ENCODE data around the gene PITPNC1.
A peak's percentile ranks its signal among the peaks of the same experiment; 100 is the strongest.

PITPNC1 gene

DNA sequence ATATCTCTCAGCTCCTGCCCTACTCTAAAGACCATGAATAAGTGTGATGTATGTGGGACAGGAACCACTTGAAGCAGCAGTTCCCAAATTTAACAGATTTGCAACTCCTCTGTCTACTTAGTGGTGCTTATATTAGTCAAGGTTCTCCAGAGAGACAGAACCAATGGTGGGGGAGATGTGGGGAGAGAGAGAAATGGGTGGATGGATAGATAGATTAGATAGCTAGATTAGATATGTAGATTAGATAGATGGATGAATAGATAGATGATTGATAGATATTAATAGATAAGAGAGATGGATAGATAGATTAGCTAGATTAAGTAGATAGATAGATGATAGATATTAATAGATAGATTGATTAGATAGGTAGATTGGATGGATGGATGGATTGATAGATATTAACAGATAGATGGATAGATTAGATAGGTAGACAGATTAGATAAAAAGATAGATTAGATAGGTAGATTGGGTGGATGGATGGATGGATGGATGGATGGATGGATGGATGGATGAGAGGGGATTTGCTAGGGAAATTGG lies 186.7 kb downstream of the PITPNC1 start:
- H3K4me3 ChIP-seq (ENCODE audit: low read length), result no peak overlapping the region
- no peak for DNase-seq (ENCODE audit: low read depth)
- TF ChIP-seq, protein P1, sequence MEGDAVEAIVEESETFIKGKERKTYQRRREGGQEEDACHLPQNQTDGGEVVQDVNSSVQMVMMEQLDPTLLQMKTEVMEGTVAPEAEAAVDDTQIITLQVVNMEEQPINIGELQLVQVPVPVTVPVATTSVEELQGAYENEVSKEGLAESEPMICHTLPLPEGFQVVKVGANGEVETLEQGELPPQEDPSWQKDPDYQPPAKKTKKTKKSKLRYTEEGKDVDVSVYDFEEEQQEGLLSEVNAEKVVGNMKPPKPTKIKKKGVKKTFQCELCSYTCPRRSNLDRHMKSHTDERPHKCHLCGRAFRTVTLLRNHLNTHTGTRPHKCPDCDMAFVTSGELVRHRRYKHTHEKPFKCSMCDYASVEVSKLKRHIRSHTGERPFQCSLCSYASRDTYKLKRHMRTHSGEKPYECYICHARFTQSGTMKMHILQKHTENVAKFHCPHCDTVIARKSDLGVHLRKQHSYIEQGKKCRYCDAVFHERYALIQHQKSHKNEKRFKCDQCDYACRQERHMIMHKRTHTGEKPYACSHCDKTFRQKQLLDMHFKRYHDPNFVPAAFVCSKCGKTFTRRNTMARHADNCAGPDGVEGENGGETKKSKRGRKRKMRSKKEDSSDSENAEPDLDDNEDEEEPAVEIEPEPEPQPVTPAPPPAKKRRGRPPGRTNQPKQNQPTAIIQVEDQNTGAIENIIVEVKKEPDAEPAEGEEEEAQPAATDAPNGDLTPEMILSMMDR (IDR thresholded peaks at IDR 0.05; ENCODE audit: insufficient read depth, low read depth, low read length, missing control alignments), result no peak

DNA sequence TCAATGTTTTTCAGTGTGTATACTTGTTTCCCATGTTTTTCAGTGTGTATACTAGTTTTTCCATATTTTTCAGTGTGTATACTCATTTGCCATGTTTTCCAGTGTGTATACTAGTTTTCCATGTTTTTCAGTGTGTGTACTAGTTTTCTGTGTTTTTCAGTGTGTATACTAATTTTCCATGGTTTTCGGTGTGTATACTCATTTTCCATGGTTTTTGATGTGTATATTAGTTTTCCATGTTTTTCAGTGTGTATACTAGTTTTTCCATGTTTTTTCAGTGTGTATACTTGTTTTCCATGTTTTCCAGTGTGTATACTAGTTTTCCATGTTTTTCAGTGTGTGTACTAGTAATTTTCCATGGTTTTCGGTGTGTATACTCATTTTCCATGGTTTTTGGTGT lies 188.0 kb downstream of the PITPNC1 start:
- TF ChIP-seq, protein P1 (IDR thresholded peaks at IDR 0.05; ENCODE audit: insufficient read depth, low read depth, low read length, missing control alignments), result no peak
- DNase-seq (ENCODE audit: low read depth), result no peak
- no peak overlapping the region for H3K4me3 ChIP-seq (ENCODE audit: low read length)

DNA sequence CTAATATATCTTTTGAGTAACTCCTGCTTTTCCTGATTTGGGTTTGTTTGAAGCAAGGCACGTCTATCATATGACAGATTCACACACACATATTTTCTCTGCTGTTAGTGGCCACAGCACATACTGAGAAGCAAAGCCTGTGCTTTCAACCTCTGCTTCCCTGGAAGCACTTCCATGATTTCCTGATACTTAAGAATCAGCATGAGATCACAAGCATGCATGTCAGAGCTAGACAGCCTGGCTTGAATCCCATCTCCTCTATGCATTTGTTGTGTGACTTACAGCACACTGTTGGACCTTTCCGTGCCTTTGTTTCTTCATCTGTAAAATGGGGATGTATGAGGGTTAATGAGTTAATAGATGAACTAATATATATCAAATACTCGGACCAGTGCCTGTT lies 189.6 kb downstream of the PITPNC1 start:
- no peak overlapping the region for H3K4me3 ChIP-seq (ENCODE audit: low read length)
- peak; percentile 63 for DNase-seq (ENCODE audit: low read depth)
- TF ChIP-seq, protein P1 (IDR thresholded peaks at IDR 0.05; ENCODE audit: insufficient read depth, low read depth, low read length, missing control alignments), result no peak

DNA sequence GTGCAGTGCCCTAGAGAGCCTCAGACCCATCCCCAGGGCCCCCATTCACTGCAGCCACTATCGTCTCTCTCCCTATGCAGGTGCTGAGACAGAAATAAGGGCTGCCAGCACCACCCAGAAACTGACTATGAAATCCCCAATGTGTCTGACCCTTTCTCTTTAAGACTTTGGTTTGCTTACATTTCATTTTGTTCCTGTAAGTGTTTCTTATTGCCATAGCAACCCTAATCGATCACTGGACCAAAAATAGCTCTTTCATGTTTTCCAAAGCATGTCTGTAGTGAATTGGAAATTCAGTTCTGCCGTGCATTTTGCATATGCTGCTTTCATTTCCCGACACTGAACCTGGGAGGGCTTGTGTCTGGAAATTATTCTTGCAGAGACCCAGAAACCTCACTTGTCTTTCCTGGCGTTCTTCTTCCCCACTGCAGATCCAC lies 192.0 kb downstream of the PITPNC1 start:
- TF ChIP-seq, protein P1 (IDR thresholded peaks at IDR 0.05; ENCODE audit: insufficient read depth, low read depth, low read length, missing control alignments), result no peak
- no peak overlapping the region for H3K4me3 ChIP-seq (ENCODE audit: low read length)
- no peak for DNase-seq (ENCODE audit: low read depth)

DNA sequence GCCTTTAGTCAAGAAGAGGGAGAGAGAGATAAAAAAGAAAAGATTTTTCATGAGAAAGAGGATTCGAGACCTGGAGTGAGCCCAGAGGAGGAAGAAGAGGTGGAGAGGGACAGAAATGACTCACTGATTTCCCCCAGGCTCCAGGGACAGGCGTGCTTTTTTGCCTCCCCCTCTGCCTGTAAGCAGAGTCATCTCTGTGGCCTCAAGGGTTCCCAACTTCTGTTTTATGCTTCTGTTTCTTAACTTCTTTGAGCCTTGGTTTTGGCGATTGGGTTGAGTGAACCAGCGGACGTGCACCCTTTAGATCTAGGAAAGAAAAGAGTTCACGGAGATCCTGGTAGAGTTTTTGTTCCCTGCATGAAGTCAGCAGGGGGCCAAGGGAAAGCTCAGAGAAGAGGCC lies 192.8 kb downstream of the PITPNC1 start:
- no peak overlapping the region for H3K4me3 ChIP-seq (ENCODE audit: low read length)
- TF ChIP-seq, protein P1 (IDR thresholded peaks at IDR 0.05; ENCODE audit: insufficient read depth, low read depth, low read length, missing control alignments), result no peak
- no peak for DNase-seq (ENCODE audit: low read depth)

DNA sequence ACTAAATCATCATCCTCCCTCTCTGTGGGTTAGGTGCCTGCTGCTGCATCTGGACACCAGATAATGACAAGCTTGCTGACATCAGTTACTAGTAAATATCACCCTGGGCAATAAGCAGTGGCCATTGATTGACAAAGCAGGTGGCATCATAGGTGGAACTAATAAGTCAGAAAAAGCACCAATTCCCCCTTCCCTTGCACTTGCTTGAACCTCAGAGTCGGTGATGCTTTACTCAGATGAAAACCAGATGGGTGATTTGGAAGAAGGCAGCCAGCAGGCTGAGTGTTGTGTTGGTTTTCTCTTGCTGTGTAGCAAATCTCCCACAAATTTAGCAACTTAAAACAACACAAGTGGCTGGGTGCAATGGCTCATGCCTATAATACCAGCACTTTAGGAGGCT lies 193.7 kb downstream of the PITPNC1 start:
- H3K4me3 ChIP-seq (ENCODE audit: low read length), result no peak overlapping the region
- no peak for DNase-seq (ENCODE audit: low read depth)
- TF ChIP-seq, protein P1 (IDR thresholded peaks at IDR 0.05; ENCODE audit: insufficient read depth, low read depth, low read length, missing control alignments), result no peak

DNA sequence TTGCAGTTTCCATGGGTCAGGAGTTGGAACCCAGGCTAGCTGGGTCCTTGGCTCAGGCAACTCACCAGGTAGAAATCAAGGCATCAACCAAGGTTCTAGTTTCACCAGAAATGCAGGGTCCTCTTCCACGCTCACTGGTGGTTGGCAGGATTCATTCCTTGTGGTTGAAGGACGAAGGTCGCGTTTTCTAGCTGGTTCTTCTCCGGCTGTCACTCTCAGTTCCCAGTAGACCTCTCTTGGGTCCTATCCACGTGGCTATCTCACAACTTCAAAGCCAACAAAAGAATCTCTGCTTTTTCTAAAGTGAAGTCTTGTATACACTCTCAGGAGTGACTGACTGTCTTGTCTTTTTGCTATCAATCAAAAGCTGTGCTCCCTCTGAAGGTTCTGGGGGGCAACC lies 194.4 kb downstream of the PITPNC1 start:
- H3K4me3 ChIP-seq (ENCODE audit: low read length), result no peak overlapping the region
- TF ChIP-seq, protein P1 (IDR thresholded peaks at IDR 0.05; ENCODE audit: insufficient read depth, low read depth, low read length, missing control alignments), result no peak
- DNase-seq (ENCODE audit: low read depth), result no peak
